SKM-1 treated with dmso at 0.1 percent for 144 hours (cell line): ENCODE results near the gene ADGRF1.
"Not testable (repeated sequence)": the region's sequence is repeated elsewhere in the genome, so short reads cannot be mapped to it uniquely, and the experiment has no call there.

Source experiments
- DNase-seq: peaks from one replicate; lab custom pipeline; 2025; ENCODE audit not compliant: unreplicated experiment; lab: John Stamatoyannopoulos, UW

Gene ADGRF1

GRCh38 chr6:47023573-47023972, 18.6 kb downstream of the ADGRF1 start:
- peak; percentile 7 for DNase-seq

- DNase-seq: no peak
Observed at GRCh38 chr6:47022191-47022590, 19.9 kb downstream of the ADGRF1 start.

GRCh38 chr6:47019941-47020340, 22.2 kb downstream of the ADGRF1 start:
- DNase-seq: no peak

GRCh38 chr6:47016909-47017308, 25.2 kb downstream of the ADGRF1 start:
- no peak for DNase-seq

GRCh38 chr6:47016261-47016660, 25.9 kb downstream of the ADGRF1 start:
- no peak for DNase-seq

- DNase-seq: no peak
Observed at GRCh38 chr6:47014401-47014800, 27.7 kb downstream of the ADGRF1 start.

- DNase-seq: no peak
Observed at GRCh38 chr6:47009583-47009982, 32.5 kb downstream of the ADGRF1 start.

- no peak for DNase-seq
Observed at GRCh38 chr6:47008397-47008763, 33.8 kb downstream of the ADGRF1 start.

GRCh38 chr6:47007657-47008396, 34.3 kb downstream of the ADGRF1 start:
- DNase-seq: no peak

GRCh38 chr6:47005486-47005885, 36.6 kb downstream of the ADGRF1 start:
- DNase-seq: no peak

GRCh38 chr6:47004463-47004862, 37.7 kb downstream of the ADGRF1 start:
- no peak for DNase-seq

GRCh38 chr6:47000842-47001241, 41.3 kb downstream of the ADGRF1 start:
- no peak for DNase-seq

- no peak for DNase-seq
Observed at GRCh38 chr6:46998436-46999017, 43.6 kb downstream of the ADGRF1 start.

- DNase-seq: no peak
Observed at GRCh38 chr6:46997646-46998045, 44.5 kb downstream of the ADGRF1 start.

GRCh38 chr6:46996860-46997641, 45.1 kb downstream of the ADGRF1 start:
- DNase-seq: no peak

- no peak for DNase-seq
Observed at GRCh38 chr6:46994933-46995332, 47.2 kb downstream of the ADGRF1 start.

GRCh38 chr6:46993846-46994245, 48.3 kb downstream of the ADGRF1 start:
- no peak for DNase-seq

- DNase-seq: not testable (repeated sequence)
Observed at GRCh38 chr6:46992391-46992790, 49.7 kb downstream of the ADGRF1 start.

GRCh38 chr6:46990818-46991510, 51.2 kb downstream of the ADGRF1 start:
- peak; percentile 41 for DNase-seq

- DNase-seq: no peak
Observed at GRCh38 chr6:46990031-46990644, 52.0 kb downstream of the ADGRF1 start.

- DNase-seq: no peak
Observed at GRCh38 chr6:46989398-46989797, 52.7 kb downstream of the ADGRF1 start.
